Measurements from ENCODE around the gene SLC35F6. TPM values are rescaled to one million over a fixed set of nuclear protein-coding genes. Genes with fewer than 3 reads are reported as not detected.

SLC35F6 gene
- total and polyA plus RNA-seq, 9 of the 15 experiments (the other 6 are each of a cell fraction or from before 2014, with no cell fraction given): 11.9 to 47.3 (median 22.5) TPM

- no peaks in the 10 kb centered on the region for H4K20me1 ChIP-seq (replicated peaks; ENCODE audit: control insufficient read depth, insufficient read depth, low read length)
- H3K27ac ChIP-seq (ENCODE audit: extremely low read depth, low read depth, low read length): peak within 1 kb of the TSS; percentile 84
- H3K9ac ChIP-seq (ENCODE audit: insufficient read depth in 1 of 2, low read depth in 2 of 2, low read length in 2 of 2): peak within 1 kb of the TSS; percentile 94 to 99
- no peaks in the 10 kb centered on the region for H3K9me1 ChIP-seq (ENCODE audit: control insufficient read depth, insufficient read depth, low read length)
- H3K4me3 ChIP-seq: peak within 1 kb of the TSS; percentile 66
- peaks cover 35% of the 10 kb centered on the region for H3K36me3 ChIP-seq (ENCODE audit: control insufficient read depth, insufficient read depth, low read length)
- TSS peak; percentile 55 for BruUV-seq (replicated peaks)
- peak; percentile 99 to 100 (median 100) for DNase-seq (ENCODE audit: extremely low read depth in 1 of 4, low spot score in 3 of 4)
- no peaks in the 10 kb centered on the region for H3K27me3 ChIP-seq (ENCODE audit: control insufficient read depth in 2 of 2, insufficient read depth in 2 of 2, low read length in 2 of 2)
- H2AFZ ChIP-seq (ENCODE audit: low read depth, low read length): peak within 1 kb of the TSS; percentile 93
- 10% methylated on average over 47 of the region's 55 CpGs for WGBS (ENCODE audit: insufficient coverage, low coverage, missing lambda C conversion rate)
- POLR2A ChIA-PET: interaction anchor here (0.7 to 2.5 kb wide), 9 partner anchors 11 to 938 kb away, joined by 3 to 21 read pairs (median 3); no protein-coding TSS in a partner anchor
- CTCF ChIA-PET (ENCODE audit: low intra/inter-chr PET ratio): interaction anchor here (0.5 to 0.6 kb wide), 2 partner anchors 18 to 45 kb away, joined by 4 to 6 read pairs; no protein-coding TSS in a partner anchor
- peak within 1 kb of the TSS; percentile 90 for H3K4me2 ChIP-seq (ENCODE audit: insufficient read depth, low read length)
- peaks cover 45% of the 10 kb centered on the region for H3K79me2 ChIP-seq (ENCODE audit: control insufficient read depth, insufficient read depth, low read length)
- peak; percentile 96 for FAIRE-seq
- H3K4me1 ChIP-seq (replicated peaks in 1 of 2; ENCODE audit: control insufficient read depth in 2 of 2, insufficient read depth in 2 of 2, low read length in 2 of 2): peaks cover 12 to 21% of the 10 kb centered on the region in 2 experiments; a peak in 4 of 5 replicates
- intact Hi-C loops (cut with micrococcal nuclease) (no loop called here), in situ Hi-C loops (cut with MboI) (no loop called here)
- ATAC-seq: peak; percentile 98
- H3K9me3 ChIP-seq (replicated peaks; ENCODE audit: control insufficient read depth, insufficient read depth, low read depth, low read length): no peaks in the 10 kb centered on the region
- TF ChIP-seq MYNN (IDR thresholded peaks at IDR 0.05) (no peak; the same call in 1 of the 2 replicates), MYNN (CRISPR knock-in tag; IDR thresholded peaks at IDR 0.05) (no peak), MNT (conservative IDR thresholded peaks at IDR 0.05) (peak; percentile 56 to 76; a peak in 3 of 4 replicates), ZNF551 (CRISPR knock-in tag; IDR thresholded peaks at IDR 0.05) (no peak), OTX1 (CRISPR knock-in tag; IDR thresholded peaks at IDR 0.05) (0 out of 2 replicates have a peak, but pooled peaks have one; percentile 15), ZBTB40 (IDR thresholded peaks at IDR 0.05) (0 out of 2 replicates have a peak, but pooled peaks have one; percentile 29), ZBTB40 (CRISPR knock-in tag; IDR thresholded peaks at IDR 0.05) (no peak), ZNF583 (CRISPR knock-in tag; IDR thresholded peaks at IDR 0.05) (no peak)
Measured at GRCh38 chr2:26785431-26786206, 21.5 kb downstream of the SLC35F6 start, which contains the start of gene CENPA. Gene CENPA (plus strand): TSS chr2:26786056. CDS start chr2:26786197, 141 bp downstream.

All from K562 (cell line).